HEK293T (cell line): ENCODE measurements around the gene NID1.

Experiments
- ARNT ChIP-seq: fragments of 450-650 bp; IDR thresholded peaks from 2 replicates; pipeline ENCODE4 v1.6.1; 2017; ENCODE audit warnings: mild to moderate bottlenecking
- CTBP1 ChIP-seq: fragments of 450-650 bp; IDR thresholded peaks from 2 replicates; pipeline ENCODE4 v1.6.1; 2016; ENCODE audit warnings: borderline replicate concordance
- ELF4 ChIP-seq: fragments of 450-650 bp; IDR thresholded peaks from 2 replicates; pipeline ENCODE4 v1.6.1; 2017; ENCODE audit warnings: antibody characterized with exemption
- FOXA1 ChIP-seq: fragments of 450-650 bp; IDR thresholded peaks from 2 replicates; pipeline ENCODE4 v1.6.1; 2016; ENCODE audit warnings: mild to moderate bottlenecking
- FOXK2 ChIP-seq: fragments of 450-650 bp; IDR thresholded peaks from 2 replicates; pipeline ENCODE4 v1.6.1; 2016; ENCODE audit warnings: mild to moderate bottlenecking
- FOXM1 ChIP-seq: fragments of 450-650 bp; IDR thresholded peaks from 2 replicates; pipeline ENCODE4 v1.6.1; 2017; ENCODE audit warnings: mild to moderate bottlenecking, borderline replicate concordance
- HDGF ChIP-seq: fragments of 450-650 bp; IDR thresholded peaks from 2 replicates; pipeline ENCODE4 v1.6.1; 2017; ENCODE audit warnings: antibody characterized with exemption, borderline replicate concordance
- L3MBTL2 ChIP-seq: fragments of 450-650 bp; conservative IDR thresholded peaks from 2 replicates; pipeline ENCODE4 v1.6.1; 2016; ENCODE audit warnings: mild to moderate bottlenecking
- NFRKB ChIP-seq: fragments of 450-650 bp; IDR thresholded peaks from 2 replicates; pipeline ENCODE4 v1.6.1; 2016; ENCODE audit warnings: mild to moderate bottlenecking, moderate library complexity
- PKNOX1 ChIP-seq: fragments of 450-650 bp; IDR thresholded peaks from 2 replicates; pipeline ENCODE4 v1.6.1; 2016
- SP1 ChIP-seq: fragments of 450-650 bp; IDR thresholded peaks from 2 replicates; pipeline ENCODE4 v1.6.1; 2017
- TARDBP ChIP-seq: fragments of 450-650 bp; IDR thresholded peaks from 2 replicates; pipeline ENCODE4 v1.6.1; 2016
- ZNF384 ChIP-seq: fragments of 450-650 bp; IDR thresholded peaks from 2 replicates; pipeline ENCODE4 v1.6.1; 2016

DNA sequence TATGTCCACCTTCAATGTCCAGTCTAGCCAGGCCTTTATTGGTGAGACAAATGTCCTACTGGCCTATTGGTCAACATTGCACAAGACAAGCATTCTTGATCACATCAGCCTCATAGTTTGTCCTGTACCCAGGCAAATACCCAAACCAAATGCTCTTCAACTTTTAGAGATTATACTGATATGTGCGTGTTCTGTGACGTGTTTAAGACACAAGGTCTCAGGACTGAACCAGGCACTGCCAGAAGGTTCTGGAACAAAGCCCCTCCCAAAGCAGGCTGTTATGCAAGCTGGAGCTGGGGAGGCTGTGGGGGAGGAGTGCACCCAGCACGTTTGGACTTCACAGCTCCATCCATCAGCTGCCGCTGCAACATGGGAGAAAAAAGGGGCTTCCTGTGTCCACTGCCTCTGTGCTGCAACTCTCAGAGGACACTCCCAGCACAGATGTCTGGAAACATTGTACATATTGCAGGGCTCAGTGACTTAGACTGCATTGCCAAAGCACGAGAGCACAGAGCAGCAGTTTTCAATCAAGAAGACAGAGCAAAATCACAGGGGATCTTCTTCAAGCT is 45.9 kb downstream of the NID1 start:
- TF ChIP-seq FOXK2 (no peak), FOXM1 (no peak), FOXA1 (no peak), NFRKB (no peak), ZNF384 (no peak), SP1 (no peak), HDGF (no peak), ELF4 (no peak), TARDBP (no peak), ARNT (no peak), L3MBTL2 (no peak), CTBP1 (no peak), PKNOX1 (no peak)
